ENCODE data around the gene TPM1.

TPM1 gene

GRCh38 chr15:63044077-63044644 lies 1.6 kb downstream of the TPM1 start:
- H3K27me3 ChIP-seq (ENCODE audit: insufficient read depth, poor library complexity, severe bottlenecking) = no peaks in the 10 kb centered on the region
- peaks cover 33% of the 10 kb centered on the region for H3K36me3 ChIP-seq (ENCODE audit: low read depth)
- H3K4me1 ChIP-seq (ENCODE audit: insufficient read depth, poor library complexity, severe bottlenecking) = peaks cover 32% of the 10 kb centered on the region
- ATAC-seq (ENCODE audit: low read depth) (no peak), DNase-seq (ENCODE audit: low spot score) (no peak)
- no peaks in the 10 kb centered on the region for H3K9me3 ChIP-seq (ENCODE audit: severe bottlenecking)
- H3K4me3 ChIP-seq (ENCODE audit: severe bottlenecking) = peak overlapping the region; percentile 71
- peak overlapping the region; percentile 59 for H3K27ac ChIP-seq (ENCODE audit: poor library complexity, severe bottlenecking)
- no peak for TF ChIP-seq CTCF (IDR thresholded peaks at IDR 0.05; ENCODE audit: poor library complexity, severe bottlenecking)

GRCh38 chr15:63044645-63045464 lies 2.3 kb downstream of the TPM1 start:
- DNase-seq (ENCODE audit: low spot score) (no peak), ATAC-seq (ENCODE audit: low read depth) (no peak)
- Histone ChIP-seq H3K27me3 (ENCODE audit: insufficient read depth, poor library complexity, severe bottlenecking) (no peaks in the 10 kb centered on the region), H3K4me1 (ENCODE audit: insufficient read depth, poor library complexity, severe bottlenecking) (peaks cover 35% of the 10 kb centered on the region), H3K9me3 (ENCODE audit: severe bottlenecking) (no peaks in the 10 kb centered on the region), H3K27ac (ENCODE audit: poor library complexity, severe bottlenecking) (peak overlapping the region; percentile 59), H3K36me3 (ENCODE audit: low read depth) (peaks cover 33% of the 10 kb centered on the region), H3K4me3 (ENCODE audit: severe bottlenecking) (peak overlapping the region; percentile 71)
- no peak for TF ChIP-seq CTCF (IDR thresholded peaks at IDR 0.05; ENCODE audit: poor library complexity, severe bottlenecking)

GRCh38 chr15:63045465-63045840 lies 2.9 kb downstream of the TPM1 start:
- no peaks in the 10 kb centered on the region for H3K27me3 ChIP-seq (ENCODE audit: insufficient read depth, poor library complexity, severe bottlenecking)
- peak overlapping the region; percentile 2 for H3K4me3 ChIP-seq (ENCODE audit: severe bottlenecking)
- TF ChIP-seq CTCF (IDR thresholded peaks at IDR 0.05; ENCODE audit: poor library complexity, severe bottlenecking) = no peak
- DNase-seq (ENCODE audit: low spot score) (no peak), ATAC-seq (ENCODE audit: low read depth) (no peak)
- peaks cover 33% of the 10 kb centered on the region for H3K36me3 ChIP-seq (ENCODE audit: low read depth)
- peaks cover 41% of the 10 kb centered on the region for H3K4me1 ChIP-seq (ENCODE audit: insufficient read depth, poor library complexity, severe bottlenecking)
- peak overlapping the region; percentile 59 for H3K27ac ChIP-seq (ENCODE audit: poor library complexity, severe bottlenecking)
- H3K9me3 ChIP-seq (ENCODE audit: severe bottlenecking) = no peaks in the 10 kb centered on the region

- H3K4me3 ChIP-seq (ENCODE audit: severe bottlenecking) = no peak overlapping the region
- H3K9me3 ChIP-seq (ENCODE audit: severe bottlenecking) = no peaks in the 10 kb centered on the region
- H3K36me3 ChIP-seq (ENCODE audit: low read depth) = peaks cover 34% of the 10 kb centered on the region
- H3K4me1 ChIP-seq (ENCODE audit: insufficient read depth, poor library complexity, severe bottlenecking) = peaks cover 42% of the 10 kb centered on the region
- DNase-seq (ENCODE audit: low spot score) = no peak
- no peak for TF ChIP-seq CTCF (IDR thresholded peaks at IDR 0.05; ENCODE audit: poor library complexity, severe bottlenecking)
- no peaks in the 10 kb centered on the region for H3K27me3 ChIP-seq (ENCODE audit: insufficient read depth, poor library complexity, severe bottlenecking)
- peak overlapping the region; percentile 59 for H3K27ac ChIP-seq (ENCODE audit: poor library complexity, severe bottlenecking)
- ATAC-seq (ENCODE audit: low read depth) = no peak
These were observed 3.3 kb downstream of the TPM1 start for GRCh38 chr15:63045879-63046278.

Data from RWPE2 (cell line).